GM06990 (cell line): Measurements from ENCODE around the gene RER1.

Source experiments
- DNase-seq: peaks from one replicate; pipeline ENCODE4 v3.0.0-alpha.2; 2011; ENCODE audit not compliant: insufficient read length; ENCODE audit errors: extremely low read depth
- H3K27me3 ChIP-seq: replicated peaks from 2 replicates; pipeline ENCODE4 v1.6.0; 2011; ENCODE audit warnings: low read length; ENCODE audit not compliant: control insufficient read depth, insufficient read depth
- H3K36me3 ChIP-seq: 2 replicates; pipeline ENCODE4 v1.5.1; 2011; ENCODE audit warnings: low read length; ENCODE audit not compliant: control insufficient read depth, insufficient read depth
- H3K4me3 ChIP-seq: replicated peaks from 2 replicates; pipeline ENCODE4 v1.5.1; 2011; ENCODE audit warnings: low read depth, mild to moderate bottlenecking, control low read depth, low read length
- CTCF ChIP-seq: IDR thresholded peaks from 2 replicates; pipeline ENCODE4 v1.5.1; 2011; ENCODE audit warnings: low read length, control low read depth, mild to moderate bottlenecking, inconsistent platforms; ENCODE audit not compliant: insufficient read depth, poor library complexity, severe bottlenecking

Gene RER1

GRCh38 chr1:2445823-2446215, 54.2 kb downstream of the RER1 start:
- no peak for DNase-seq
- H3K27me3 ChIP-seq: peaks cover 2% of the 10 kb centered on the region; the same call in 1 of the 2 replicates
- TF ChIP-seq CTCF: no peak
- H3K36me3 ChIP-seq: no peaks in the 10 kb centered on the region
- H3K4me3 ChIP-seq: no peak overlapping the region

- Histone ChIP-seq H3K4me3 (no peak overlapping the region), H3K36me3 (no peaks in the 10 kb centered on the region), H3K27me3 (peaks cover 2% of the 10 kb centered on the region; the same call in 1 of the 2 replicates)
- DNase-seq: no peak
- no peak for TF ChIP-seq CTCF
Observed at GRCh38 chr1:2446394-2446793, 54.8 kb downstream of the RER1 start.

GRCh38 chr1:2446861-2447260, 55.2 kb downstream of the RER1 start:
- no peak for DNase-seq
- H3K36me3 ChIP-seq: no peaks in the 10 kb centered on the region
- TF ChIP-seq CTCF: no peak
- peaks cover 2% of the 10 kb centered on the region; the same call in 1 of the 2 replicates for H3K27me3 ChIP-seq
- no peak overlapping the region for H3K4me3 ChIP-seq

- peaks cover 2% of the 10 kb centered on the region; the same call in 1 of the 2 replicates for H3K27me3 ChIP-seq
- TF ChIP-seq CTCF: no peak
- H3K36me3 ChIP-seq: no peaks in the 10 kb centered on the region
- no peak overlapping the region for H3K4me3 ChIP-seq
- DNase-seq: no peak
Observed at GRCh38 chr1:2447276-2448097, 55.8 kb downstream of the RER1 start.

- H3K27me3 ChIP-seq: peaks cover 2% of the 10 kb centered on the region; the same call in 1 of the 2 replicates
- no peak for DNase-seq
- no peak for TF ChIP-seq CTCF
- no peak overlapping the region for H3K4me3 ChIP-seq
- no peaks in the 10 kb centered on the region for H3K36me3 ChIP-seq
Observed at GRCh38 chr1:2448098-2448445, 56.4 kb downstream of the RER1 start.
